HCT116 (cell line): ENCODE measurements around the gene EIPR1. TPM values are rescaled to one million over a fixed set of nuclear protein-coding genes. Genes with fewer than 3 reads are reported as not detected.

Experiments
- ATAC-seq: fragments of 200-7000 bp; cut with Tn5 transposase; 2 replicates; pipeline ENCODE4 v1.9.1; 2020; ENCODE audit warnings: mild to moderate bottlenecking, moderate library complexity
- BruUV-seq: library from RNA; stranded (reverse); fragments of 400-500 nt; replicated peaks from 2 replicates; lab custom pipeline; 2021; lab: Mats Ljungman, UMichigan
- CTCF ChIA-PET: fragments of 300-600 bp; sonication (Branson Sonifier 250); formaldehyde crosslinking; loops from one replicate; lab custom pipeline; 2021; ENCODE audit warnings: antibody characterized with exemption; lab: Charles Lee
- POLR2A ChIA-PET: fragments of 300-600, 350-600 bp; sonication (Branson Sonifier 250); formaldehyde crosslinking; loops from one replicate; lab custom pipeline; 2021; ENCODE audit warnings: antibody characterized with exemption; lab: Charles Lee
- RAD21 ChIA-PET, 2 experiments: fragments of 300-600 bp; sonication (Branson Sonifier 250); formaldehyde crosslinking; loops; one replicate each; lab custom pipeline; 2023; ENCODE audit warnings: low total read pairs in 2 of 2; ENCODE audit not compliant: uncharacterized antibody in 2 of 2, unreplicated experiment in 2 of 2, low non-redundant PET in 1 of 2; lab: Charles Lee
- DNase-seq: peaks from one replicate; pipeline ENCODE4 v3.0.0-alpha.2; 2010; ENCODE audit warnings: low read depth, low spot score
- H2AFZ ChIP-seq: fragments of 200-600 bp; shearing (Covaris generic), sonication (generic); 2 replicates; pipeline ENCODE4 v1.6.1; 2017; ENCODE audit warnings: low read depth, mixed run types, mixed read lengths, antibody characterized with exemption, low read length; ENCODE audit not compliant: poor library complexity, severe bottlenecking
- H3K27ac ChIP-seq: 2 replicates; pipeline ENCODE4 v1.5.1; 2012; ENCODE audit warnings: low read depth, low read length
- H3K27me3 ChIP-seq: fragments of 200-600 bp; sonication (generic); 2 replicates; pipeline ENCODE4 v1.6.1; 2016; ENCODE audit warnings: mixed run types, low read length, mixed read lengths; ENCODE audit not compliant: insufficient read depth
- H3K36me3 ChIP-seq, 2 experiments: fragments of 200-500 bp in 1 of 2; fragments of 200-600 bp in 1 of 2; sonication (Bioruptor generic) in 1 of 2; sonication (generic) in 1 of 2; 2 replicates each; pipeline versions ENCODE4 v1.5.1 to v1.6.1; 2014 to 2016; ENCODE audit warnings: low read length in 2 of 2, inconsistent platforms in 1 of 2, mixed read lengths in 1 of 2, mixed run types in 1 of 2; ENCODE audit not compliant: insufficient read depth in 2 of 2, control insufficient read depth in 1 of 2
- H3K4me1 ChIP-seq, 2 experiments: fragments of 200-600 bp in 1 of 2; sonication (generic) in 1 of 2; 2 replicates each; pipeline versions ENCODE4 v1.5.1 to v1.6.1; 2012 to 2017; ENCODE audit warnings: low read length in 2 of 2, inconsistent platforms in 1 of 2, mild to moderate bottlenecking in 1 of 2, mixed read lengths in 1 of 2, mixed run types in 1 of 2, moderate library complexity in 1 of 2; ENCODE audit not compliant: insufficient read depth in 2 of 2, control insufficient read depth in 1 of 2
- H3K4me2 ChIP-seq: fragments of 200-600 bp; sonication (generic); 2 replicates; pipeline ENCODE4 v1.6.1; 2017; ENCODE audit warnings: mixed run types, low read length, mixed read lengths
- H3K4me3 ChIP-seq, 2 experiments: fragments of 200-600 bp in 1 of 2; sonication (generic) in 1 of 2; replicated peaks in 1 of 2; 2 replicates each; pipeline ENCODE4 v1.5.1; 2011 to 2016; ENCODE audit warnings: low read length in 2 of 2, control low read depth in 1 of 2, low read depth in 1 of 2, mild to moderate bottlenecking in 1 of 2, mixed read lengths in 1 of 2, mixed run types in 1 of 2
- H3K79me2 ChIP-seq: fragments of 200-600 bp; sonication (generic); 2 replicates; pipeline ENCODE4 v1.6.1; 2017; ENCODE audit warnings: mild to moderate bottlenecking, mixed run types, low read length, moderate library complexity, mixed read lengths; ENCODE audit not compliant: insufficient read depth
- H3K9ac ChIP-seq: fragments of 200-600 bp; sonication (generic); 2 replicates; pipeline ENCODE4 v1.6.1; 2016; ENCODE audit warnings: low read length, mixed read lengths
- H3K9me2 ChIP-seq: fragments of 200-600 bp; sonication (generic), shearing (Covaris generic); 2 replicates; pipeline ENCODE4 v1.6.1; 2017; ENCODE audit warnings: mixed run types, mild to moderate bottlenecking, moderate library complexity; ENCODE audit not compliant: insufficient read depth
- H3K9me3 ChIP-seq, 2 experiments: fragments of 200-500 bp in 1 of 2; fragments of 200-600 bp in 1 of 2; sonication (Bioruptor generic) in 1 of 2; sonication (generic) in 1 of 2; 2 replicates each; pipeline ENCODE4 v1.6.1; 2014 to 2017; ENCODE audit warnings: low read length in 2 of 2, mixed read lengths in 2 of 2, inconsistent platforms in 1 of 2, low read depth in 1 of 2, mild to moderate bottlenecking in 1 of 2, mixed run types in 1 of 2, moderate library complexity in 1 of 2; ENCODE audit not compliant: control insufficient read depth in 1 of 2, insufficient read depth in 1 of 2
- H4K20me1 ChIP-seq: fragments of 200-600 bp; sonication (generic), shearing (Covaris generic); 2 replicates; pipeline ENCODE4 v1.6.1; 2017; ENCODE audit warnings: mixed run types, mild to moderate bottlenecking, moderate library complexity; ENCODE audit not compliant: insufficient read depth
- ELF1 ChIP-seq: IDR thresholded peaks from 2 replicates; pipeline ENCODE4 v1.6.1; 2012; ENCODE audit warnings: low read depth, borderline replicate concordance
- EZH2phosphoT487 ChIP-seq: fragments of 200-600 bp; IDR thresholded peaks from 2 replicates; pipeline ENCODE4 v1.6.1; 2018; ENCODE audit warnings: antibody characterized with exemption, borderline replicate concordance
- POLR2A ChIP-seq: IDR thresholded peaks from 2 replicates; pipeline ENCODE4 v1.7.0; 2011; ENCODE audit warnings: borderline replicate concordance; ENCODE audit not compliant: insufficient read depth, insufficient read length; ENCODE audit errors: extremely low read depth
- POLR2AphosphoS5 ChIP-seq: IDR thresholded peaks from 2 replicates; pipeline ENCODE4 v1.6.1; 2011; ENCODE audit warnings: mild to moderate bottlenecking, low read depth, low read length, moderate library complexity
- RAD21 ChIP-seq: IDR thresholded peaks from 2 replicates; pipeline ENCODE4 v1.6.1; 2012; ENCODE audit warnings: low read depth, mild to moderate bottlenecking
- SIN3A ChIP-seq: IDR thresholded peaks from 2 replicates; pipeline ENCODE4 v1.6.1; 2012; ENCODE audit warnings: low read depth
- TCF7L2 ChIP-seq: IDR thresholded peaks from 2 replicates; pipeline ENCODE4 v1.7.0; 2011; ENCODE audit warnings: borderline replicate concordance, inconsistent platforms; ENCODE audit not compliant: insufficient read depth, insufficient read length; ENCODE audit errors: extremely low read depth
- YY1 ChIP-seq: IDR thresholded peaks from 2 replicates; pipeline ENCODE4 v1.6.1; 2011; ENCODE audit warnings: low read length, low read depth, moderate library complexity, mild to moderate bottlenecking; ENCODE audit not compliant: insufficient replicate concordance; ENCODE audit errors: extremely low read depth
- ZFX ChIP-seq: fragments of 450-650 bp; IDR thresholded peaks from 2 replicates; pipeline ENCODE4 v1.6.1; 2017
- ZNF274 ChIP-seq: fragments of 200-500 bp; sonication (Bioruptor generic); IDR thresholded peaks from 2 replicates; pipeline ENCODE4 v1.6.1; 2014; ENCODE audit warnings: mild to moderate bottlenecking, low read depth, low read length, inconsistent platforms
- intact Hi-C: fragments of 100-400 bp; cut with micrococcal nuclease; formaldehyde crosslinking; loops from 2 replicates; pipeline ENCODE4 v1.10.0; 2022
- total RNA-seq: library from RNA; stranded (reverse); gene quantifications from one replicate; pipeline ENCODE4 v1.2.1, GENCODE V29; 2021; ENCODE audit not compliant: unreplicated experiment
- TF ChIP-seq, protein P1 (sequence below), 3 experiments: fragments of 200-600 bp in 1 of 3; sonication (generic) in 1 of 3; IDR thresholded peaks in 2 of 3; conservative IDR thresholded peaks in 1 of 3; 2 replicates each; pipeline ENCODE4 v1.5.1; 2012 to 2017; ENCODE audit warnings: low read depth in 2 of 3, low read length in 2 of 3, antibody characterized with exemption in 1 of 3, borderline replicate concordance in 1 of 3, control low read depth in 1 of 3, mild to moderate bottlenecking in 1 of 3, mixed read lengths in 1 of 3, mixed run types in 1 of 3, moderate library complexity in 1 of 3; ENCODE audit not compliant: insufficient read depth in 1 of 3
- TF ChIP-seq, protein P2 (sequence below): IDR thresholded peaks from 2 replicates; pipeline ENCODE4 v1.6.1; 2011; ENCODE audit warnings: mild to moderate bottlenecking, low read length, moderate library complexity; ENCODE audit not compliant: insufficient replicate concordance; ENCODE audit errors: extremely low read depth
- TF ChIP-seq, protein P3 (sequence below): IDR thresholded peaks from 2 replicates; pipeline ENCODE4 v1.6.1; 2012

Gene EIPR1
- total RNA-seq, 1 experiment from 2014 or later = 36.9 TPM

DNA sequence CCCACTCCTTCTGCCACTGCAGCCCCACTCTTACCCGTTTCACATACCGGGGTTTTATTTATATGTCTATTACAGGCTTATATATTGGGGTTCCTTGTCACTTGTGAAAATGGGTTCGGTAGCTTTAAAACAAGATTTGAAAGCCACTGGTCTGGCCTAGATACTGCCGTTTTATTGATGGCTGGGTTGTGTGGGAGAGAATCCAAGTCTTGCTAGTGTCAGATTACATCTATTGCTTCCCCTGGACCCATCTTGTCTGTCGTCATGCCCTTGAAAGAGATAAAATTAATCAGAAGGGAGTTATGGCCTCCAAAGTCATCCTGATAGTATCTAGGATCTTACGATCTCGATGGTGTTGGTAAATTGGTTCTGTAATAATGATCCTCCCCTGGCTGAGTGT, 79.4 kb downstream of the EIPR1 start:
- H3K9me3 ChIP-seq = no peaks in the 10 kb centered on the region
- no peak overlapping the region for H3K4me3 ChIP-seq
- peaks cover 10% of the 10 kb centered on the region; the same call in 1 of the 2 replicates for H3K79me2 ChIP-seq
- H3K9ac ChIP-seq = no peak overlapping the region
- no TSS peak for BruUV-seq
- H3K4me2 ChIP-seq = no peak overlapping the region
- no peak overlapping the region for H3K27ac ChIP-seq
- ChIA-PET RAD21 (no interaction called here), CTCF (no interaction called here), POLR2A (no interaction called here)
- H3K9me2 ChIP-seq = no peaks in the 10 kb centered on the region
- ATAC-seq = no peak
- H4K20me1 ChIP-seq = no peaks in the 10 kb centered on the region
- H3K4me1 ChIP-seq = peaks cover 0 to under 1% of the 10 kb centered on the region in 2 experiments; a peak in 2 of 4 replicates
- H3K27me3 ChIP-seq = no peaks in the 10 kb centered on the region
- TF ChIP-seq POLR2AphosphoS5 = no peak
- no peak for TF ChIP-seq EZH2phosphoT487
- TF ChIP-seq, protein P1, sequence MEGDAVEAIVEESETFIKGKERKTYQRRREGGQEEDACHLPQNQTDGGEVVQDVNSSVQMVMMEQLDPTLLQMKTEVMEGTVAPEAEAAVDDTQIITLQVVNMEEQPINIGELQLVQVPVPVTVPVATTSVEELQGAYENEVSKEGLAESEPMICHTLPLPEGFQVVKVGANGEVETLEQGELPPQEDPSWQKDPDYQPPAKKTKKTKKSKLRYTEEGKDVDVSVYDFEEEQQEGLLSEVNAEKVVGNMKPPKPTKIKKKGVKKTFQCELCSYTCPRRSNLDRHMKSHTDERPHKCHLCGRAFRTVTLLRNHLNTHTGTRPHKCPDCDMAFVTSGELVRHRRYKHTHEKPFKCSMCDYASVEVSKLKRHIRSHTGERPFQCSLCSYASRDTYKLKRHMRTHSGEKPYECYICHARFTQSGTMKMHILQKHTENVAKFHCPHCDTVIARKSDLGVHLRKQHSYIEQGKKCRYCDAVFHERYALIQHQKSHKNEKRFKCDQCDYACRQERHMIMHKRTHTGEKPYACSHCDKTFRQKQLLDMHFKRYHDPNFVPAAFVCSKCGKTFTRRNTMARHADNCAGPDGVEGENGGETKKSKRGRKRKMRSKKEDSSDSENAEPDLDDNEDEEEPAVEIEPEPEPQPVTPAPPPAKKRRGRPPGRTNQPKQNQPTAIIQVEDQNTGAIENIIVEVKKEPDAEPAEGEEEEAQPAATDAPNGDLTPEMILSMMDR (IDR thresholded peaks at IDR 0.05 in 2 of 3, conservative IDR thresholded peaks at IDR 0.05 in 1 of 3; ENCODE audit: borderline replicate concordance in 1 of 3, insufficient read depth in 1 of 3, low read depth in 2 of 3, low read length in 2 of 3) = no peak
- TF ChIP-seq ZNF274 = no peak
- no peak for TF ChIP-seq POLR2A
- TF ChIP-seq ZFX = no peak
- no peak for TF ChIP-seq ELF1
- TF ChIP-seq YY1 = no peak
- TF ChIP-seq TCF7L2 = no peak
- TF ChIP-seq SIN3A = no peak
- TF ChIP-seq, protein P2, sequence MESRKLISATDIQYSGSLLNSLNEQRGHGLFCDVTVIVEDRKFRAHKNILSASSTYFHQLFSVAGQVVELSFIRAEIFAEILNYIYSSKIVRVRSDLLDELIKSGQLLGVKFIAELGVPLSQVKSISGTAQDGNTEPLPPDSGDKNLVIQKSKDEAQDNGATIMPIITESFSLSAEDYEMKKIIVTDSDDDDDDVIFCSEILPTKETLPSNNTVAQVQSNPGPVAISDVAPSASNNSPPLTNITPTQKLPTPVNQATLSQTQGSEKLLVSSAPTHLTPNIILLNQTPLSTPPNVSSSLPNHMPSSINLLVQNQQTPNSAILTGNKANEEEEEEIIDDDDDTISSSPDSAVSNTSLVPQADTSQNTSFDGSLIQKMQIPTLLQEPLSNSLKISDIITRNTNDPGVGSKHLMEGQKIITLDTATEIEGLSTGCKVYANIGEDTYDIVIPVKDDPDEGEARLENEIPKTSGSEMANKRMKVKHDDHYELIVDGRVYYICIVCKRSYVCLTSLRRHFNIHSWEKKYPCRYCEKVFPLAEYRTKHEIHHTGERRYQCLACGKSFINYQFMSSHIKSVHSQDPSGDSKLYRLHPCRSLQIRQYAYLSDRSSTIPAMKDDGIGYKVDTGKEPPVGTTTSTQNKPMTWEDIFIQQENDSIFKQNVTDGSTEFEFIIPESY = no peak
- TF ChIP-seq RAD21 = no peak
- TF ChIP-seq, protein P3, sequence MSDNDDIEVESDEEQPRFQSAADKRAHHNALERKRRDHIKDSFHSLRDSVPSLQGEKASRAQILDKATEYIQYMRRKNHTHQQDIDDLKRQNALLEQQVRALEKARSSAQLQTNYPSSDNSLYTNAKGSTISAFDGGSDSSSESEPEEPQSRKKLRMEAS = no peak
- no peak overlapping the region for H2AFZ ChIP-seq
- intact Hi-C loops = no loop called here
- no peaks in the 10 kb centered on the region for H3K36me3 ChIP-seq
- no peak for DNase-seq
